OCI-LY1 (cell line): ENCODE results near the gene SLC9A7.

Source experiments
- EZH2 ChIP-seq: fragments of 200-600 bp; sonication (generic), shearing (Covaris generic); IDR thresholded peaks from 2 replicates; pipeline ENCODE4 v1.8.0; 2017; ENCODE audit warnings: borderline replicate concordance, mixed run types, mild to moderate bottlenecking, antibody characterized with exemption, low read length, moderate library complexity, mixed read lengths
- TF ChIP-seq, protein P1 (sequence below): fragments of 200-600 bp; sonication (generic), shearing (Covaris generic); IDR thresholded peaks from 2 replicates; pipeline ENCODE4 v1.5.1; 2017; ENCODE audit warnings: mild to moderate bottlenecking, antibody characterized with exemption, low read length, moderate library complexity, mixed read lengths

- TF ChIP-seq, protein P1, sequence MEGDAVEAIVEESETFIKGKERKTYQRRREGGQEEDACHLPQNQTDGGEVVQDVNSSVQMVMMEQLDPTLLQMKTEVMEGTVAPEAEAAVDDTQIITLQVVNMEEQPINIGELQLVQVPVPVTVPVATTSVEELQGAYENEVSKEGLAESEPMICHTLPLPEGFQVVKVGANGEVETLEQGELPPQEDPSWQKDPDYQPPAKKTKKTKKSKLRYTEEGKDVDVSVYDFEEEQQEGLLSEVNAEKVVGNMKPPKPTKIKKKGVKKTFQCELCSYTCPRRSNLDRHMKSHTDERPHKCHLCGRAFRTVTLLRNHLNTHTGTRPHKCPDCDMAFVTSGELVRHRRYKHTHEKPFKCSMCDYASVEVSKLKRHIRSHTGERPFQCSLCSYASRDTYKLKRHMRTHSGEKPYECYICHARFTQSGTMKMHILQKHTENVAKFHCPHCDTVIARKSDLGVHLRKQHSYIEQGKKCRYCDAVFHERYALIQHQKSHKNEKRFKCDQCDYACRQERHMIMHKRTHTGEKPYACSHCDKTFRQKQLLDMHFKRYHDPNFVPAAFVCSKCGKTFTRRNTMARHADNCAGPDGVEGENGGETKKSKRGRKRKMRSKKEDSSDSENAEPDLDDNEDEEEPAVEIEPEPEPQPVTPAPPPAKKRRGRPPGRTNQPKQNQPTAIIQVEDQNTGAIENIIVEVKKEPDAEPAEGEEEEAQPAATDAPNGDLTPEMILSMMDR: no peak
- TF ChIP-seq EZH2: no peak
Observed at GRCh38 chrX:46621572-46621971, 137.3 kb downstream of the SLC9A7 start.
